Heart right ventricle (tissue), 16 donors: ENCODE results near the gene SERPINA9. TPM values are rescaled to one million over a fixed set of nuclear protein-coding genes. Genes with fewer than 3 reads are reported as not detected.
A peak's percentile ranks its signal among the peaks of the same experiment; 100 is the strongest.
"Not testable (repeated sequence)": the region's sequence is repeated elsewhere in the genome, so short reads cannot be mapped to it uniquely, and the experiment has no call there.

Experiments used
- ATAC-seq, 8 donors: fragments of 200-7000 bp; cut with Tn5 transposase; one replicate each; pipeline ENCODE4 v1.9.1; 2020; ENCODE audit warnings: mild to moderate bottlenecking in 8 of 8, moderate library complexity in 8 of 8, moderate number of reproducible peaks in 1 of 8
- DNase-seq, 2 donors: peaks; one replicate each; pipeline ENCODE4 v3.0.0-alpha.2; 2020
- H3K27ac ChIP-seq, 10 donors: fragments of 200-600 bp; sonication (generic) in 2 of 10; one replicate each; pipeline versions ENCODE4 v1.5.0 to v1.8.0; 2020 to 2022; ENCODE audit warnings: mild to moderate bottlenecking in 3 of 10
- H3K27me3 ChIP-seq, 7 donors: fragments of 200-600 bp; one replicate each; pipeline ENCODE4 v1.8.0; 2021 to 2022; ENCODE audit warnings: mild to moderate bottlenecking in 2 of 7
- H3K36me3 ChIP-seq, 9 donors: fragments of 200-600 bp; sonication (generic) in 1 of 9; one replicate each; pipeline versions ENCODE4 v1.5.0 to v1.8.0; 2020 to 2022; ENCODE audit warnings: mild to moderate bottlenecking in 2 of 9
- H3K4me1 ChIP-seq, 9 donors: fragments of 200-600 bp; sonication (generic) in 1 of 9; one replicate each; pipeline versions ENCODE4 v1.5.0 to v1.8.0; 2020 to 2022; ENCODE audit warnings: mild to moderate bottlenecking in 4 of 9
- H3K4me3 ChIP-seq, 10 donors: fragments of 200-600 bp; sonication (generic) in 2 of 10; one replicate each; pipeline versions ENCODE4 v1.5.0 to v1.8.0; 2020 to 2022; ENCODE audit warnings: mild to moderate bottlenecking in 7 of 10, moderate library complexity in 2 of 10
- H3K9me3 ChIP-seq, 11 donors: fragments of 200-600 bp in 10 of 11; sonication (generic) in 2 of 11; one replicate each; pipeline versions ENCODE4 v1.5.0 to v1.8.0; 2013 to 2022; ENCODE audit warnings: mild to moderate bottlenecking in 2 of 11, control low read depth in 1 of 11, moderate library complexity in 1 of 11
- WGBS, 2 donors: extraction: QIAGEN DNeasy Blood & Tissue Kit; methylation state at CpG; one replicate each; pipeline ENCODE4 v1.1.7; 2013; ENCODE audit warnings: inconsistent platforms in 1 of 2; 5-methylcytosine and 5-hydroxymethylcytosine counted together
- intact Hi-C, 10 donors: fragments of 100-400 bp; cut with DNase I; formaldehyde crosslinking; loops; one replicate each; pipeline versions ENCODE4 v1.11.1 to v1.14.2; 2022
- polyA plus RNA-seq, 2 donors: library from polyadenylated mRNA; stranded (reverse); fragments of 200-250 nt; gene quantifications; one replicate each; pipeline ENCODE4 v1.2.3, GENCODE V29; 2013
- total RNA-seq, 10 donors: library from RNA; stranded (reverse); fragmentation: NEBNext Ultra II Directional in 3 of 10; extraction: Animal tissue kit (Norgen Biotek cat#: 25700) in 3 of 10; gene quantifications; one replicate each; pipeline versions ENCODE4 v1.2.1 to v1.2.4, GENCODE V29; 2021 to 2023
- TF ChIP-seq, protein P1 (sequence below), 9 donors: fragments of 200-600 bp; sonication (generic) in 2 of 9; IDR thresholded peaks; one replicate each; pipeline versions ENCODE4 v1.5.0 to v1.8.0; 2021 to 2022; ENCODE audit warnings: antibody characterized with exemption in 9 of 9, mild to moderate bottlenecking in 5 of 9, moderate library complexity in 1 of 9
- donor health status: Arrhythmogenic right ventricular cardiomyopathy.
- donor health status: ischemic (EF 13 %, LVEDD 7.1; RV severe dilation, severe dysfunction).
- donor health status: healthy with polysubstance abuse.
- donor health status: DM: no; HTN: yes; CAD: no.
- donor health status: DM: no; HTN: no; CAD: no.
- donor health status: ischemic (EF 25% LVEDD 6.9; RV normal size, moderate dysfunction).
- donor health status: ischemic (EF 25% LVEDD 5.7; RV mildly dilated, moderate dysfunction).
- donor health status: healthy.
- donor health status: DM: yes; HTN: yes; CAD: no.
- donor health status: Ischemic cardiomyopathy.
- donor health status: ischemic (EF 35%, LVEDD 5.7; RV mildly dilated, moderate dysfunction).
- donor health status: nonischemic (EF 11% LVEDD 7.7; RV severe dilation, severe dysfunction).
- donor health status: DM: yes; HTN: yes; CAD: no.
- donor health status: PGD.
- donor health status: ischemic (EF 29% LVEDD 5.4; RV normal size, mild dysfunction).
- donor health status: nonischemic (EF 23%, LVEDD 6.1; RV moderate dilation, normal function).

Gene SERPINA9
- total and polyA plus RNA-seq, 12 donors: not detected

DNA sequence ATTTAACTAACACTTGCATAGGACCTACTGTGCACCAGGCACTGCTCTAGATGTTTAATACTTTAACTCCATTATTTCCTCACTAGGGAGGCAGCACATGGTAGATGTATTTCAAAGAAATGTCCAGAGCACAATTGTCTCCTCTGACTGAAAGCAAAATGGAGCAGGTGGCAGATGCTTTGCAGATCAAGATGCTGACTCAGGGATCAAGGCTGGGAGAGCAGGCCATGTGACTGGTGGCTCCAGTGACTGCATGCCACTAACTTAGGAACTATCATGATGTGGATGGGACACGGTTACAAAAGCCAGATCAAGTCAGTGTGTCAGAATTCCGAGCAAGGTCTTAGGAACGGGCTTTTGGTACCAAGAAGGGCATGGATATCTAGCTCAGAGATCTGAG is 51.6 kb downstream of the SERPINA9 start:
- Histone ChIP-seq H3K27me3 (peaks cover 0 to 70% (median 38%) of the 10 kb centered on the region in 7 donors), H3K4me3 (no peak overlapping the region), H3K4me1 (peaks cover 0 to 7% (median 0%) of the 10 kb centered on the region in 9 donors), H3K9me3 (peaks cover 0 to 6% (median 0%) of the 10 kb centered on the region in 11 donors), H3K36me3 (no peaks in the 10 kb centered on the region), H3K27ac (no peak overlapping the region)
- intact Hi-C loops: loop anchor here in 2 of 10 donors (5.0 to 10.0 kb wide), 2 partner anchors 60 to 63 kb away; no protein-coding TSS in a partner anchor
- 50% methylated on average over 3 of the region's 3 CpGs for WGBS, 2 donors
- no peak for ATAC-seq
- DNase-seq: no peak
- TF ChIP-seq, protein P1, sequence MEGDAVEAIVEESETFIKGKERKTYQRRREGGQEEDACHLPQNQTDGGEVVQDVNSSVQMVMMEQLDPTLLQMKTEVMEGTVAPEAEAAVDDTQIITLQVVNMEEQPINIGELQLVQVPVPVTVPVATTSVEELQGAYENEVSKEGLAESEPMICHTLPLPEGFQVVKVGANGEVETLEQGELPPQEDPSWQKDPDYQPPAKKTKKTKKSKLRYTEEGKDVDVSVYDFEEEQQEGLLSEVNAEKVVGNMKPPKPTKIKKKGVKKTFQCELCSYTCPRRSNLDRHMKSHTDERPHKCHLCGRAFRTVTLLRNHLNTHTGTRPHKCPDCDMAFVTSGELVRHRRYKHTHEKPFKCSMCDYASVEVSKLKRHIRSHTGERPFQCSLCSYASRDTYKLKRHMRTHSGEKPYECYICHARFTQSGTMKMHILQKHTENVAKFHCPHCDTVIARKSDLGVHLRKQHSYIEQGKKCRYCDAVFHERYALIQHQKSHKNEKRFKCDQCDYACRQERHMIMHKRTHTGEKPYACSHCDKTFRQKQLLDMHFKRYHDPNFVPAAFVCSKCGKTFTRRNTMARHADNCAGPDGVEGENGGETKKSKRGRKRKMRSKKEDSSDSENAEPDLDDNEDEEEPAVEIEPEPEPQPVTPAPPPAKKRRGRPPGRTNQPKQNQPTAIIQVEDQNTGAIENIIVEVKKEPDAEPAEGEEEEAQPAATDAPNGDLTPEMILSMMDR (IDR thresholded peaks at IDR 0.05): no peak

DNA sequence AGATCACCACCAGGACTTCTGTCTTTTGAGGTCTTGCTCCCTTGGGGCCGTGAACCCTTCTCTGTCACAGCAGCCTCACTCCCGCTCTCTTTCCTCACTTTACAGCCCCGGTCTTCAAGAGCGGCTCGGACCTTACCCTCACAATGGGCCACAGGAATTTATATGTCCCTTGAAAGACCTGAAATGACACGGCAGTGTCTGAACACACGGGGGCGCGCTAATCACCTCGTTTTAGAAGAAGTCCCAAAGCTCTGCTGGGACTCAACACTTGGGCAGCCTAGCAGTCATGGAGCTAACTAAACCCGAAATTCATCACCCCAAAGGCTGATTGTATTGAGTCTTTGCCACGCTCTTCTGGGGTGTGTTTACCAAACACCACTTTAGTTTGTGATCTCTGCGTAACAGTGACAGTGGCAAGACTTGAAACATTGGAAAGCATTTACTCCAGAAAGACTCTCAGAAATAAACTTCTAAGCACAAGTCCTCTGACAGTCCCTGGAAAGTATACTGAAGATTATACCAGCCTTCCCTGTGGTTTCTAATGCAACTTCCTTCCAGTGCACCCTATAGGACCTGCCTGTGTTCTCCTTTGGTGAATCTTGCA is 52.4 kb downstream of the SERPINA9 start:
- no peak overlapping the region for H3K4me3 ChIP-seq
- 10 to 11% methylated on average over 13 of the region's 13 CpGs for WGBS, 2 donors
- DNase-seq: peak; percentile 55 to 67
- intact Hi-C loops: loop anchor here in 3 of 10 donors (2.0 to 10.0 kb wide), 3 partner anchors 61 to 64 kb away; no protein-coding TSS in a partner anchor
- H3K9me3 ChIP-seq: peaks cover 0 to 2% (median 0%) of the 10 kb centered on the region in 11 donors
- peaks cover 0 to 62% (median 36%) of the 10 kb centered on the region in 7 donors for H3K27me3 ChIP-seq
- TF ChIP-seq, protein P1 (IDR thresholded peaks at IDR 0.05): peak; percentile 14 to 74 (median 55)
- H3K4me1 ChIP-seq: peaks cover 0 to 7% (median 0%) of the 10 kb centered on the region in 9 donors
- H3K36me3 ChIP-seq: no peaks in the 10 kb centered on the region
- H3K27ac ChIP-seq: no peak overlapping the region
- peak in 2 of 8 donors; percentile 33 to 55 for ATAC-seq

DNA sequence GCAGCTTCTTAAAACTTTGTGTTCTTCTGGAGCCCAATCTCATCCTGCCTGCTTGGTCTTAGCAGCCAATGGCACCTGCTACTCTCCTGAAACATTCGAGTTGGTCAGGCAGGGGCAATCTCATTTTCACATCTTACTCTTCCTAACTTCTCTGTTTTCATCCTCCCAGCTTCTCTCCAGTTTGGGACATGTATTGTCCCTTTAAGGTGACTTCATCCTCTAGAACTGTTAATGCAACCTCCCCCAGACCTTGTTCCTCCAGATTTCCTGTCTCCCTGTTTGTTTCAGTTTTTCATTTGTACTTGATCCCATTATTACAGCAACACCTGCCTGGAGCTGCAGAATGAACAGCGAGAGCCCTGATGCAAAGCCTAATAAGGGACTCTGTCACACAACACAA is 54.7 kb downstream of the SERPINA9 start:
- DNase-seq (no peak), ATAC-seq (no peak)
- Histone ChIP-seq H3K27me3 (peaks cover 0 to 54% (median 38%) of the 10 kb centered on the region in 7 donors), H3K9me3 (no peaks in the 10 kb centered on the region), H3K36me3 (no peaks in the 10 kb centered on the region), H3K4me1 (peaks cover 0 to 7% (median 0%) of the 10 kb centered on the region in 9 donors), H3K4me3 (no peak overlapping the region), H3K27ac (no peak overlapping the region)
- TF ChIP-seq, protein P1 (IDR thresholded peaks at IDR 0.05): no peak
- intact Hi-C loops: loop anchor here in 2 of 10 donors (5.0 to 10.0 kb wide), 2 partner anchors 63 to 66 kb away; no protein-coding TSS in a partner anchor
- 48 to 54% methylated on average over 2 of the region's 2 CpGs for WGBS, 2 donors

DNA sequence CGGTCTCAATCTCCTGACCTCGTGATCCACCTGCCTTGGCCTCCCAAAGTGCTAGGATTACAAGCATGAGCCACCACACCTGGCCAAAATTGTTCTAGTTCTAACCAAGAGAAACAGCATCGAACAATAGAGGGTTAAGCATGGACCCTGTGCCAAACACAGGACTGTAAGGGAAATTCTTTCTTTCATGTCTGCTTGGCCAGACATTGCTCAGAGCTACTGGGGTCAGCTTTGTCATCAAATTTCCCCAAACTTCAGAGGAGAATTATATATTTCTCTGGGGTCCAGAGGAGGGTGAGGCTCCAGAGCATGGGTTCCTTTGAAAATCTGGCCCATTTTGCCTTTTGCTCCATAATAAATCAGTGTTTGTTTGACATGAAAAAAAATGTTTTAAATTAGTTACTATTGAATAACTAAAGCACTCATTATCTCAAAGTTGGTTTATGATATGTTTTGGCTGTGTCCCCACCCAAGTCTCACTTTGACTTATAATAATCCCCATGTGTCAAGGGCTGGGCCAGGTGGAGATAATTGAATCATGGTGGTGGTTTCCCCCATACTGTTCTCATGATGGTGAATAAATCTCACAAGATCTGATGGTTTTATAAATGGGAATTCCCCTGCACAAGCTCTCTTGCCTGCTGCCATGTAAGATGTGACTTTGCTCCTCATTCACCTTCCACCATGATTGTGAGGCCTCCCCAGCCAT is 58.3 kb downstream of the SERPINA9 start:
- peaks cover 0 to 31% (median 21%) of the 10 kb centered on the region in 7 donors for H3K27me3 ChIP-seq
- H3K4me3 ChIP-seq, intact Hi-C loops, DNase-seq, H3K9me3 ChIP-seq, H3K27ac ChIP-seq, H3K36me3 ChIP-seq, ATAC-seq, H3K4me1 ChIP-seq: not testable (repeated sequence)
- WGBS, 2 donors: 51 to 61% methylated on average over 3 of the region's 3 CpGs

Other genes starting within 250 kb of the SERPINA9 start
- not detected for gene SERPINA10, start 182.9 kb downstream of the SERPINA9 start, total RNA-seq
- gene SERPINA10, start 182.9 kb downstream of the SERPINA9 start, polyA plus RNA-seq: not detected
- not detected for gene SERPINA6, start 152.9 kb downstream of the SERPINA9 start, total RNA-seq
- gene SERPINA6, start 152.9 kb downstream of the SERPINA9 start, polyA plus RNA-seq: not detected
- not detected for gene SERPINA2, start 109.5 kb downstream of the SERPINA9 start, total RNA-seq
- not detected for gene SERPINA2, start 109.5 kb downstream of the SERPINA9 start, polyA plus RNA-seq
- 10 to 100 TPM in 1 of 10 donors, 1 to 10 TPM in 9; 1.9 to 38.3 (median 3.8) TPM for gene SERPINA1, start 87.6 kb downstream of the SERPINA9 start, total RNA-seq
- gene SERPINA1, start 87.6 kb downstream of the SERPINA9 start, polyA plus RNA-seq: 1 to 10 TPM; 1.1 to 8.7 TPM
- not detected for gene SERPINA11, start 23.4 kb downstream of the SERPINA9 start, total RNA-seq
- not detected for gene SERPINA11, start 23.4 kb downstream of the SERPINA9 start, polyA plus RNA-seq
- gene SERPINA12, start 33.3 kb upstream of the SERPINA9 start, total RNA-seq: not detected
- gene SERPINA12, start 33.3 kb upstream of the SERPINA9 start, polyA plus RNA-seq: not detected
- not detected for gene SERPINA4, start 85.2 kb upstream of the SERPINA9 start, total RNA-seq
- gene SERPINA4, start 85.2 kb upstream of the SERPINA9 start, polyA plus RNA-seq: not detected
- gene SERPINA5, start 105.2 kb upstream of the SERPINA9 start, total RNA-seq: 1 to 10 TPM in 5 of 10 donors, under 1 TPM in 5; 0.28 to 3.9 (median 0.98) TPM
- 1 to 10 TPM; 2.0 to 4.9 TPM for gene SERPINA5, start 105.2 kb upstream of the SERPINA9 start, polyA plus RNA-seq
- 100 to 1,000 TPM in 1 of 10 donors, 10 to 100 TPM in 3, 1 to 10 TPM in 6; 1.0 to 163 (median 6.3) TPM for gene SERPINA3, start 136.2 kb upstream of the SERPINA9 start, total RNA-seq
- gene SERPINA3, start 136.2 kb upstream of the SERPINA9 start, polyA plus RNA-seq: 100 to 1,000 TPM in 1 of 2 donors, 10 to 100 TPM in 1; 28.2 to 408 TPM